Measurements from ENCODE around the gene TSTD2.

TSTD2 gene

GRCh38 chr9:97632985-97633858 is at the start of gene TSTD2, which contains the start of gene NCBP1:
TSTD2 (minus strand) TSS chr9:97633368; CDS start chr9:97627562, 5,806 bp downstream.
NCBP1 (plus strand) TSS chr9:97633821; CDS start chr9:97633882, 61 bp downstream.
- peak; percentile 98 for DNase-seq

- no peak for DNase-seq
Measured at GRCh38 chr9:97682242-97682641, 49.1 kb upstream of the TSTD2 start.

GRCh38 chr9:97675655-97676054 is 42.5 kb upstream of the TSTD2 start:
- no peak for DNase-seq

GRCh38 chr9:97673922-97674321 is 40.8 kb upstream of the TSTD2 start:
- no peak for DNase-seq

- no peak for DNase-seq
Measured at GRCh38 chr9:97672403-97672802, 39.2 kb upstream of the TSTD2 start.

- no peak for DNase-seq
Measured at GRCh38 chr9:97670586-97670985, 37.4 kb upstream of the TSTD2 start.

GRCh38 chr9:97668485-97668884 is 35.3 kb upstream of the TSTD2 start:
- no peak for DNase-seq

GRCh38 chr9:97666907-97667686 is 33.9 kb upstream of the TSTD2 start:
- DNase-seq: peak; percentile 29

- DNase-seq: no peak
Measured at GRCh38 chr9:97665742-97666141, 32.6 kb upstream of the TSTD2 start.

GRCh38 chr9:97660847-97661246 is 27.7 kb upstream of the TSTD2 start:
- DNase-seq: no peak

- DNase-seq: no peak
Measured at GRCh38 chr9:97660340-97660739, 27.2 kb upstream of the TSTD2 start.

- DNase-seq: no peak
Measured at GRCh38 chr9:97659771-97660170, 26.6 kb upstream of the TSTD2 start.

GRCh38 chr9:97658707-97659106 is 25.5 kb upstream of the TSTD2 start:
- DNase-seq: no peak

GRCh38 chr9:97651646-97652045 is 18.5 kb upstream of the TSTD2 start:
- DNase-seq: no peak

GRCh38 chr9:97647996-97648395 is 14.8 kb upstream of the TSTD2 start:
- no peak for DNase-seq

GRCh38 chr9:97645720-97646119 is 12.6 kb upstream of the TSTD2 start:
- no peak for DNase-seq

- no peak for DNase-seq
Measured at GRCh38 chr9:97640325-97640724, 7.2 kb upstream of the TSTD2 start.

GRCh38 chr9:97638666-97639065 is 5.5 kb upstream of the TSTD2 start:
- no peak for DNase-seq

- no peak for DNase-seq
Measured at GRCh38 chr9:97636903-97637302, 3.7 kb upstream of the TSTD2 start.

GRCh38 chr9:97635026-97635425 is 1.9 kb upstream of the TSTD2 start:
- DNase-seq: no peak

GRCh38 chr9:97633859-97634490 is 807 bp upstream of the TSTD2 start:
- peak; percentile 16 for DNase-seq

- no peak for DNase-seq
Measured at GRCh38 chr9:97632248-97632984, 752 bp downstream of the TSTD2 start.

- DNase-seq: no peak
Measured at GRCh38 chr9:97630591-97630990, 2.6 kb downstream of the TSTD2 start.

Measured in activated CD4-positive, alpha-beta T cell treated with anti-CD3 and anti-CD28 coated beads, Interleukin-2, amount 50 U/mL, for 16 hours (primary cell).